Activated T-helper 1 cell treated with anti-CD3 and anti-CD28 coated beads, Interleukin-12 subunit alpha, Interleukin-12 subunit beta, Interleukin-2, Interleukin-4 antibody, amounts not matched to agents 30 ng/mL and 10 ng/mL and 1 ng/mL, durations not matched to agents 14 hours and 24 hours and 36 hours (primary cell): ENCODE data around the gene FOXP1. TPM values are rescaled to one million over a fixed set of nuclear protein-coding genes. Genes with fewer than 3 reads are reported as not detected.

Experiments used
- DNase-seq: peaks from one replicate; pipeline ENCODE4 v3.0.0; 2021; ENCODE audit warnings: low spot score
- H3K27ac Mint-ChIP-seq: one replicate; pipeline ENCODE4 v1.8.0; 2021; ENCODE audit warnings: mild to moderate bottlenecking, mixed read lengths
- H3K27me3 Mint-ChIP-seq: one replicate; pipeline ENCODE4 v1.8.0; 2022; ENCODE audit warnings: mild to moderate bottlenecking, moderate library complexity, mixed read lengths; ENCODE audit not compliant: insufficient read depth
- H3K36me3 Mint-ChIP-seq: one replicate; pipeline ENCODE4 v1.8.0; 2021; ENCODE audit warnings: low read depth, mixed read lengths
- H3K4me1 Mint-ChIP-seq: one replicate; pipeline ENCODE4 v1.8.0; 2021; ENCODE audit warnings: low read depth, mixed read lengths
- H3K4me3 Mint-ChIP-seq: one replicate; pipeline ENCODE4 v1.8.0; 2021; ENCODE audit warnings: mild to moderate bottlenecking, moderate library complexity, mixed read lengths
- H3K9me3 Mint-ChIP-seq: one replicate; pipeline ENCODE4 v1.8.0; 2021; ENCODE audit warnings: mixed read lengths
- intact Hi-C: fragments of 100-400 bp; cut with micrococcal nuclease; formaldehyde crosslinking; loops from one replicate; pipeline ENCODE4 v1.15.1; 2024
- total RNA-seq: library from RNA; stranded (reverse); gene quantifications from 2 replicates; pipeline ENCODE4 v1.2.3, GENCODE V29; 2022

FOXP1 gene
- 94.8 and 97.6 TPM in 2 replicates for total RNA-seq

DNA sequence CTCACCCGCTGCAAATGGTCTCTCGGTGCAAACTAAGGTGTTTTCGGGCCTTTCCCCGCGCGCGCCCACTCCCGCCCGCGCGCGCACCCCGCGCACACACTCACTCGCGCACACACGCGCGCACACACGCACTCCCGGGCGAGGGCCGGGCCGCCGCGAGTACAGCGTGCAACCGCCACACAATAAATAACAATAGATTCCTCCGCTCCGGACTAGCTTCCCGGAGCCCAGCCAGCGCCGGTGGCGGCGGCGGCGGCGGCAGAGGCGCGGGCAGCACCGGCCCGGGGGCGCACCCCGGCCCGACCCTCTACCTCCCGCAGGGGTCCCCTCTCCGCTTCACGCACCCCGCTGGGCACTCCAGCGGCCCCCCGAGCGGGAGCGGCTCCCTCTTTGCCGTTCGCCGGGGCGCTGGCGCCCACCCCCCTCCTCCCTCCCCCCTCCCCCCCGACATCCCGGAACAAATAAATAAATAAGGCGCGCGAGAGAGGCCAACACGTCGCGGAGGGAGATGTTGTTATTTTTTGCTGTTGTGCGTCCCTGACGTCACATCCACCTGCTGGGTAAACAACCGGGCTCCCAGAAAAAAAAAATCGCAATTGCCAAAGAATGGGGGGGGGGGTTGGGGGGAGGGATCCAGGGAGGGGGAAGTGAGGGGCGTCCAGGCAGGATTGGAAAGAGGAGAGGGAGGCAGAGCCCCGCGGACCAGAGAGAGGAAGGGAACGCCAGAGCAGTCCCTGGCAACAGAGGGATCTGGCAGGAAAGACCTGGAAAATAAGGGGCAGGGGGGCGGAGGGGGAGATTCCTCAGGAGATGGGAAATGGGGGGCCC, at the start of gene FOXP1:
FOXP1 (minus strand) TSS at position 163 of the 828 bp plus-strand sequence. CDS start 385,347 bp downstream, outside the sequence.
- Mint-ChIP-seq H3K27me3 (peaks cover 31% of the 10 kb centered on the region), H3K36me3 (no peaks in the 10 kb centered on the region), H3K4me1 (peaks cover 47% of the 10 kb centered on the region), H3K9me3 (no peaks in the 10 kb centered on the region), H3K27ac (peak within 1 kb of the TSS; percentile 93), H3K4me3 (peak within 1 kb of the TSS; percentile 90)
- intact Hi-C loops: loop anchor here (1.0 to 5.0 kb wide), 8 partner anchors 131 to 1463 kb away; no protein-coding TSS in a partner anchor
- peak; percentile 37 for DNase-seq

DNA sequence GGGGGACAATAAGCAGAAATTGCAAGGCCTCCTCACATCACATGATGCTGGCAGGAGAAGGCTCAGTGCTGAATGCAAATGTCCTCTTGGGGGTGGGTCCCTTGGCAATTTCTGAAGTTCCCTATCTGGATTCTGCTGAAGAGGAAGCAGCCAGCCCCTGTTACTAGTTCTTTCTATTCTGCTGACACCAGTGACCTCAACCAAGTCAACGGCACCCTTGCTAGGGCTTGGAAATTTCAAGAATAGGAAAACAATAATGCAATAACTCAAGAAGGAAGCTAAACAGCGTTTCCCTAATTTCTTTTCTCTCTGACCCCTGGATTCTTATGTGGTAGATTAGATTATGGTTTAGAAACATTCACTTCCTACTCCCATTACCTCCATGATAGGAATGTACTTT, 46.2 kb upstream of the FOXP1 start:
- Mint-ChIP-seq H3K27me3 (no peaks in the 10 kb centered on the region), H3K9me3 (no peaks in the 10 kb centered on the region), H3K36me3 (peaks cover 2% of the 10 kb centered on the region), H3K4me1 (no peaks in the 10 kb centered on the region), H3K27ac (no peak overlapping the region), H3K4me3 (no peak overlapping the region)
- no peak for DNase-seq
- intact Hi-C loops: no loop called here

DNA sequence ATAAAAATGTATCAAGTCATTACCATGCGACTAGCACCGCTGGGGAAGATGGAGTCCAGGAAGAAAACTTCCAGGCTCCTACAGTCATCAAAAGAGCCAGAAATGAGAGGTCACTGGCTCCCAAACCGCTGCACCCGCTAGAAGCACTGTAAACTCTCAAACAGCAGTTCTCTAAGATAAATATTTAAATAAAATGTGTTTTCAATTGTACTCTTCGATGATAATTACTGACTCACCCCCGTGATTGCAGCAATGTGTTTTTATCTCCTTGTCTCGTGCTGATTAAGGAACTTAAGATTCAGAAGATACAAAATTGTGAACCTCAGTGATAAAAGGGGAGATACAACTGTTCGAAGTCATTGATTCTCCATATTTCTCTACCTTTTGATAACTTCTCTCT, 45.8 kb upstream of the FOXP1 start:
- H3K4me1 Mint-ChIP-seq: no peaks in the 10 kb centered on the region
- intact Hi-C loops: no loop called here
- H3K27ac Mint-ChIP-seq: no peak overlapping the region
- H3K36me3 Mint-ChIP-seq: peaks cover 2% of the 10 kb centered on the region
- no peaks in the 10 kb centered on the region for H3K27me3 Mint-ChIP-seq
- no peak for DNase-seq
- no peak overlapping the region for H3K4me3 Mint-ChIP-seq
- H3K9me3 Mint-ChIP-seq: no peaks in the 10 kb centered on the region

- Mint-ChIP-seq H3K27ac (no peak overlapping the region), H3K36me3 (peaks cover 2% of the 10 kb centered on the region), H3K4me3 (no peak overlapping the region), H3K9me3 (no peaks in the 10 kb centered on the region), H3K4me1 (no peaks in the 10 kb centered on the region), H3K27me3 (no peaks in the 10 kb centered on the region)
- no peak for DNase-seq
- intact Hi-C loops: no loop called here
Observed at GRCh38 chr3:71628522-71628921, 45.0 kb upstream of the FOXP1 start.

- no peaks in the 10 kb centered on the region for H3K9me3 Mint-ChIP-seq
- H3K27me3 Mint-ChIP-seq: peaks cover 2% of the 10 kb centered on the region
- H3K36me3 Mint-ChIP-seq: peaks cover 2% of the 10 kb centered on the region
- H3K4me3 Mint-ChIP-seq: no peak overlapping the region
- intact Hi-C loops: no loop called here
- no peak for DNase-seq
- H3K27ac Mint-ChIP-seq: no peak overlapping the region
- no peaks in the 10 kb centered on the region for H3K4me1 Mint-ChIP-seq
Observed at GRCh38 chr3:71625676-71626075, 42.1 kb upstream of the FOXP1 start.

DNA sequence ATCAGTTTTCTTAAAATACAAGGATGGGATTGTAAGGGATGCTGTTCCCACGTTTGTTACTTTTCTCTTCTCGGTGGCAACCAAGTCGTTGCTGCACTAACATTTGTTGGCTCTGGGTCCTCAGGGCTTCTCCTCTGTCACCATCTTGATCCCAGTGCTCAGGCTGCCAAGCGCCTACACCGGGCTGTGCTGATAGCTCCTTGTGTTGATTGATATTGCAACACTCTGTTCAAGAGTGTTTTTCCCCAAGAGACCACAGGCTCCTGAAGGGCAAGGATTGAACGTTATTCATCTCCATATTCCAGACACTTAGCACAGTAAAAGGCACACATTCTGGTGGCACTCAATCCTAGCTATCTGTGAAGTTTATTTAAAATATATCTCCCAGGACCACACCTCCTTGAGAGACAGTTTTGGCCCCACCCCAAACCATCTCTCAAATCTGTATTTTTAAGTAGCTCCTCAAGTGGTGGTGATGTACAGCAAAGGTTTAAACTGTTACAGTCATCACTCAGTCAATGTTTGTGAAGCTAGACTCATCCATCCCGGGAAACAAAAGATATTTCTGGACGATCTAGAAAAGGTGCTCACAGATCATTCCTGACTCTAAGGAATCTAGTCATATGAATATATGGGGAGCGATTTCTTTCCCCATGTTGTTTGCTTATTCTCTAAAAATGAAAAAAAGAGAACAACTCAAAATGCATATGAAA, 38.5 kb upstream of the FOXP1 start:
- no peaks in the 10 kb centered on the region for H3K9me3 Mint-ChIP-seq
- no peaks in the 10 kb centered on the region for H3K4me1 Mint-ChIP-seq
- no peak overlapping the region for H3K4me3 Mint-ChIP-seq
- peaks cover 2% of the 10 kb centered on the region for H3K27me3 Mint-ChIP-seq
- no peak overlapping the region for H3K27ac Mint-ChIP-seq
- H3K36me3 Mint-ChIP-seq: peaks cover 3% of the 10 kb centered on the region
- intact Hi-C loops: no loop called here
- no peak for DNase-seq

- H3K27me3 Mint-ChIP-seq: peaks cover 2% of the 10 kb centered on the region
- peaks cover 1% of the 10 kb centered on the region for H3K36me3 Mint-ChIP-seq
- intact Hi-C loops: no loop called here
- H3K4me1 Mint-ChIP-seq: peaks cover 5% of the 10 kb centered on the region
- peaks cover 3% of the 10 kb centered on the region for H3K9me3 Mint-ChIP-seq
- no peak overlapping the region for H3K4me3 Mint-ChIP-seq
- no peak overlapping the region for H3K27ac Mint-ChIP-seq
- no peak for DNase-seq
Observed at GRCh38 chr3:71618538-71618937, 35.0 kb upstream of the FOXP1 start.

- Mint-ChIP-seq H3K27ac (no peak overlapping the region), H3K9me3 (peaks cover 3% of the 10 kb centered on the region), H3K36me3 (peaks cover 1% of the 10 kb centered on the region), H3K4me3 (no peak overlapping the region), H3K4me1 (peaks cover 5% of the 10 kb centered on the region), H3K27me3 (peaks cover 2% of the 10 kb centered on the region)
- intact Hi-C loops: no loop called here
- DNase-seq: no peak
Observed at GRCh38 chr3:71616571-71617021, 33.1 kb upstream of the FOXP1 start.

DNA sequence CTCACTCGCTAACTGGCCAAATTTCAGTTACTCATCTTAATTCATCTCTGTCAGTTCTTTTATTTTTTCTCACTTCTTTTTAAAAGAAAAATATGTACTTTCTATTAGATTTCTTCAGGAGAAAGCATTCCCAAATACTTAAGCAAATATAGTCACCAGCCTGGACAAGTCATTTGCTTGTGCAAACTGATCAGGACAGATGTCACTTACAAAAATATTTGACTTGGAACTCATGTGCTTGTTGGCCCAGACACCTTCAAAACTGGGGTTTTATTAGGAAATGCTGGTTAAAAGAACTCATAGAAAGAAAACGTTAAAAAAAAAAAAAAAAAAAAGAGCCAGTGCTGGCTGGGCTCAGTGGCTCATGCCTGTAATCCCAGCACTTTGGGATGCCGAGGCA, 31.3 kb upstream of the FOXP1 start:
- H3K4me3 Mint-ChIP-seq: no peak overlapping the region
- peaks cover 2% of the 10 kb centered on the region for H3K27me3 Mint-ChIP-seq
- peaks cover 5% of the 10 kb centered on the region for H3K4me1 Mint-ChIP-seq
- intact Hi-C loops: no loop called here
- peaks cover 8% of the 10 kb centered on the region for H3K9me3 Mint-ChIP-seq
- H3K36me3 Mint-ChIP-seq: peaks cover 1% of the 10 kb centered on the region
- no peak for DNase-seq
- H3K27ac Mint-ChIP-seq: no peak overlapping the region

DNA sequence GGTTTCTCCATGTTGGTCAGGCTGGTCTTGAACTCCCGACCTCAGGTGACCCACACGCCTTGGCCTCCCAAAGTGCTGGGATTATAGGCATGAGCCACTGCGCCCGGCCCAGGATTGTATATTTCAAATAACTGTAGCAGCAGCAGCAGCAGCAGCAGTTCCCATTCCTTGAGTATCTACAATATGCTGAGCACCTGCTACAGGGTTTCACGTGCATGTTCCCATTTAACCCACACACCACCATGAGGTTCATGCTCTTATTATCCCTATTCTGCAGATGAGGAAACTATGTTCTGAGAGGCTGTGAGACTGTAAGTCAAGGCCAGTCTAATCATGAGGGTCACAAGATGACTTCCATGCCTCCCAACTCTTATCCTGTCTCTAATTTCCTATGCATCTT, 30.9 kb upstream of the FOXP1 start:
- Mint-ChIP-seq H3K36me3 (peaks cover 1% of the 10 kb centered on the region), H3K27ac (no peak overlapping the region), H3K4me3 (no peak overlapping the region), H3K9me3 (peaks cover 8% of the 10 kb centered on the region), H3K27me3 (peaks cover 2% of the 10 kb centered on the region), H3K4me1 (peaks cover 5% of the 10 kb centered on the region)
- intact Hi-C loops: no loop called here
- DNase-seq: no peak

DNA sequence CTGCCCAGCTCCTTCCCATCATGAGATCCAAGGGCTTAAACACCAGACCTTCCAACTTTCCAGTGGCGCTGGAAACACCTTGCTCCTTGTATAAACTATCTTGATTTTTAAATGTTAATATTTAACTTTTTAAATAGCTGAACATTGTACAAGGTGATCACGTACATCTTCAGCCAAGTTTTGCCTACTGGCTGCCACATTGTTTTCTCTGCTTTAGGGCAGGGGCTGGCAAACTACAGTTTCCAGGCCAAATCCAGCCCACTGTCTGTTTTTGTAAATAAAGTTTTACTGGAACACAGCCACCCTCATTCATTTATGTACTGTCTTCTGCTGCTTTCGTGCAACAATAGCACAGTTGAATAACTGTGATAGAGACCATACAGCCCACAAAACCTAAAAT, 27.6 kb upstream of the FOXP1 start:
- no peak for DNase-seq
- peaks cover 14% of the 10 kb centered on the region for H3K9me3 Mint-ChIP-seq
- H3K36me3 Mint-ChIP-seq: no peaks in the 10 kb centered on the region
- H3K4me3 Mint-ChIP-seq: no peak overlapping the region
- H3K27ac Mint-ChIP-seq: no peak overlapping the region
- peaks cover 6% of the 10 kb centered on the region for H3K27me3 Mint-ChIP-seq
- H3K4me1 Mint-ChIP-seq: no peaks in the 10 kb centered on the region
- intact Hi-C loops: no loop called here

DNA sequence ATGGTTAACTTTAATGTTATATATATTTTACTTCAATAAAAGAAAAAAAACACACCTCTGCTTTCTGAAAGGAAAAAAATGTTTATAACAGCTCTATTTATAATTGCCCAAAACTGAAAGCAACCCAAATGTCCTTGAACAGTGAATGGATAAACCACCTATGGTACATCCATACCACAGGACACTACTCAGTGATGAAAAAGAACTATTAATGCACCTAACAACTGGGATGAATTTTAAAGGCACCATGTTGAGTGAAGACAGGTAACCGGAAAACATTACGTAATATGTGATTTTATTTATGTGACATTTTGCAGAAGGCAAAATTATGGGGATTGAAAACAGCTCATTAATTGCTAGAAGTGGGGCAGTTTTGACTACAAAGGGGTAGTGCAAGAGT, 23.8 kb upstream of the FOXP1 start:
- intact Hi-C loops: no loop called here
- Mint-ChIP-seq H3K4me1 (no peaks in the 10 kb centered on the region), H3K27me3 (peaks cover 6% of the 10 kb centered on the region), H3K4me3 (no peak overlapping the region), H3K36me3 (peaks cover 2% of the 10 kb centered on the region), H3K9me3 (peaks cover 11% of the 10 kb centered on the region), H3K27ac (no peak overlapping the region)
- DNase-seq: no peak

- no peak for DNase-seq
- H3K27me3 Mint-ChIP-seq: peaks cover 4% of the 10 kb centered on the region
- H3K9me3 Mint-ChIP-seq: peaks cover 11% of the 10 kb centered on the region
Observed at GRCh38 chr3:71606582-71606981, 23.1 kb upstream of the FOXP1 start.

More at GRCh38 chr3:71606582-71606981, 23.1 kb upstream of the FOXP1 start:
- Mint-ChIP-seq H3K4me3 (no peak overlapping the region), H3K36me3 (peaks cover 2% of the 10 kb centered on the region), H3K27ac (no peak overlapping the region), H3K4me1 (no peaks in the 10 kb centered on the region)
- intact Hi-C loops: no loop called here
